Endothelial cell of umbilical vein (primary cell): Measurements from ENCODE around the gene NANS. TPM values are rescaled to one million over a fixed set of nuclear protein-coding genes. Genes with fewer than 3 reads are reported as not detected.

Source experiments
- BruUV-seq: library from RNA; stranded (reverse); fragments of 400-500 nt; replicated peaks from 2 replicates; lab custom pipeline; 2021; lab: Mats Ljungman, UMichigan
- CTCF ChIA-PET: fragments of 300-600, 350-600 bp; sonication (Branson Sonifier 250); formaldehyde crosslinking; loops from one replicate; lab custom pipeline; 2021; ENCODE audit warnings: antibody characterized with exemption, inconsistent platforms; lab: Charles Lee
- POLR2A ChIA-PET: fragments of 300-600, 350-600 bp; sonication (Branson Sonifier 250); formaldehyde crosslinking; loops from one replicate; lab custom pipeline; 2021; ENCODE audit warnings: antibody characterized with exemption, inconsistent platforms; lab: Charles Lee
- DNase-seq: peaks from one replicate; pipeline ENCODE4 v3.0.0-alpha.2; 2011; ENCODE audit warnings: low read depth, low spot score
- FAIRE-seq: peaks from 2 replicates; lab custom pipeline; 2011; peaks lifted over from hg19 to GRCh38; lab: Jason Lieb, UNC
- H2AFZ ChIP-seq: 2 replicates; pipeline ENCODE4 v1.6.0; 2012; ENCODE audit warnings: low read depth, low read length, control low read depth, inconsistent platforms
- H3K27ac ChIP-seq: 2 replicates; pipeline ENCODE4 v1.5.1; 2011; ENCODE audit warnings: low read depth, mild to moderate bottlenecking, control low read depth, low read length, moderate library complexity; ENCODE audit not compliant: insufficient read depth
- H3K27me3 ChIP-seq, 2 experiments: 2 replicates each; pipeline versions ENCODE4 v1.6.0 to v1.6.1; 2011; ENCODE audit warnings: low read length in 2 of 2, mixed read lengths in 1 of 2; ENCODE audit not compliant: control insufficient read depth in 2 of 2, insufficient read depth in 2 of 2
- H3K36me3 ChIP-seq, 2 experiments: 2 replicates in 1 of 2; 3 replicates in 1 of 2; pipeline ENCODE4 v1.5.1; 2011; ENCODE audit warnings: low read length in 2 of 2, mild to moderate bottlenecking in 1 of 2, moderate library complexity in 1 of 2; ENCODE audit not compliant: control insufficient read depth in 2 of 2, insufficient read depth in 2 of 2; ENCODE audit errors: extremely low read depth in 1 of 2
- H3K4me1 ChIP-seq: 3 replicates; pipeline ENCODE4 v1.5.1; 2011; ENCODE audit warnings: mild to moderate bottlenecking, low read length; ENCODE audit not compliant: control insufficient read depth, insufficient read depth; ENCODE audit errors: extremely low read depth
- H3K4me2 ChIP-seq: 2 replicates; pipeline ENCODE4 v1.6.1; 2011; ENCODE audit warnings: low read length, control low read depth, mixed read lengths; ENCODE audit not compliant: insufficient read depth
- H3K4me3 ChIP-seq, 3 experiments: fragments of 200-600 bp in 1 of 3; sonication (generic), shearing (Covaris generic) in 1 of 3; replicated peaks in 1 of 3; 2 replicates each; pipeline ENCODE4 v1.5.1; 2011 to 2016; ENCODE audit warnings: control low read depth in 3 of 3, low read length in 3 of 3, mild to moderate bottlenecking in 2 of 3, inconsistent platforms in 1 of 3, low read depth in 1 of 3, moderate library complexity in 1 of 3; ENCODE audit not compliant: insufficient read depth in 1 of 3
- H3K79me2 ChIP-seq: 2 replicates; pipeline ENCODE4 v1.6.0; 2012; ENCODE audit warnings: low read length, inconsistent platforms; ENCODE audit not compliant: control insufficient read depth, insufficient read depth
- H3K9ac ChIP-seq: replicated peaks from 2 replicates; pipeline ENCODE3; 2011; ENCODE audit warnings: low read length, control low read depth; ENCODE audit not compliant: insufficient read depth; ENCODE audit errors: extremely low read depth
- H3K9me1 ChIP-seq: replicated peaks from 3 replicates; pipeline ENCODE4 v1.6.0; 2011; ENCODE audit warnings: mild to moderate bottlenecking, low read length; ENCODE audit not compliant: control insufficient read depth, insufficient read depth; ENCODE audit errors: extremely low read depth
- H3K9me3 ChIP-seq: replicated peaks from 2 replicates; pipeline ENCODE4 v1.5.1; 2012; ENCODE audit warnings: low read length, inconsistent platforms; ENCODE audit not compliant: control insufficient read depth, insufficient read depth
- H4K20me1 ChIP-seq: replicated peaks from 2 replicates; pipeline ENCODE3; 2011; ENCODE audit warnings: mild to moderate bottlenecking, low read length; ENCODE audit not compliant: control insufficient read depth, insufficient read depth; ENCODE audit errors: extremely low read depth
- CTCF ChIP-seq, 2 donors: IDR thresholded peaks; 1 replicate in 1 of 2; 2 replicates in 1 of 2; pipeline ENCODE4 v1.5.1; 2011; ENCODE audit warnings: low read length in 2 of 2, mild to moderate bottlenecking in 2 of 2, moderate library complexity in 2 of 2, control low read depth in 1 of 2, inconsistent platforms in 1 of 2, low read depth in 1 of 2; ENCODE audit not compliant: insufficient read depth in 1 of 2; ENCODE audit errors: extremely low read depth in 1 of 2
- EZH2 ChIP-seq: IDR thresholded peaks from 2 replicates; pipeline ENCODE4 v1.6.1; 2012; ENCODE audit warnings: borderline replicate concordance, low read depth, mild to moderate bottlenecking, moderate library complexity, low read length, inconsistent platforms; ENCODE audit not compliant: severe bottlenecking
- FOS ChIP-seq: IDR thresholded peaks from 2 replicates; pipeline ENCODE4 v1.6.1; 2011; ENCODE audit warnings: mild to moderate bottlenecking, low read length, moderate library complexity, borderline replicate concordance; ENCODE audit not compliant: insufficient read depth
- GATA2 ChIP-seq: IDR thresholded peaks from 2 replicates; pipeline ENCODE4 v1.7.0; 2011; ENCODE audit warnings: low read depth, mild to moderate bottlenecking, moderate library complexity, mixed read lengths, low read length; ENCODE audit not compliant: insufficient read length, insufficient read depth
- JUN ChIP-seq: IDR thresholded peaks from 2 replicates; pipeline ENCODE4 v1.6.1; 2011; ENCODE audit warnings: borderline replicate concordance, low read depth; ENCODE audit not compliant: insufficient read length, insufficient read depth
- MAX ChIP-seq: IDR thresholded peaks from 2 replicates; pipeline ENCODE4 v1.6.1; 2011; ENCODE audit not compliant: insufficient read depth, insufficient read length
- MYC ChIP-seq: IDR thresholded peaks from one replicate; pipeline ENCODE4 v1.6.1; 2011; ENCODE audit warnings: mild to moderate bottlenecking, low read depth, low read length
- POLR2A ChIP-seq: IDR thresholded peaks from 2 replicates; pipeline ENCODE4 v1.6.1; 2012; ENCODE audit warnings: low read depth, mild to moderate bottlenecking, control low read depth, low read length
- POLR2AphosphoS5 ChIP-seq: IDR thresholded peaks from 2 replicates; pipeline ENCODE4 v1.6.1; 2012; ENCODE audit warnings: low read depth, mild to moderate bottlenecking, control low read depth, low read length, moderate library complexity; ENCODE audit not compliant: insufficient read depth
- dilution Hi-C: fragments of 300-500 bp; cut with MboI; formaldehyde crosslinking; loops from one replicate; pipeline ENCODE4 v1.15.0; 2019; ENCODE audit warnings: low sequenced_read_pairs; ENCODE audit not compliant: extremely low pct_ligation_motif_present
- intact Hi-C: fragments of 100-400 bp; cut with micrococcal nuclease; formaldehyde crosslinking; loops from one replicate; pipeline ENCODE4 v1.10.0; 2022
- polyA plus RNA-seq, 4 experiments: library from polyadenylated mRNA; depleted of rRNA in 3 of 4; stranded (reverse) in 3 of 4; unstranded in 1 of 4; fragments of >200 nt; gene quantifications; 2 replicates each; pipeline versions ENCODE4 v1.2.1 to v1.2.3, GENCODE V29; 2011 to 2012; ENCODE audit warnings: missing spikeins in 1 of 4
- total RNA-seq: library from RNA; stranded (reverse); gene quantifications from 2 replicates; pipeline ENCODE4 v1.2.3, GENCODE V29; 2021

NANS gene
- total and polyA plus RNA-seq, 2 donors (not counting 3 experiments of a cell fraction or from before 2014, with no cell fraction given), result 85.1 to 108 TPM

GRCh38 chr9:98020476-98021145 lies 35.9 kb upstream of the NANS start:
- Histone ChIP-seq H3K79me2 (no peaks in the 10 kb centered on the region), H3K9ac (no peak overlapping the region), H3K4me3 (no peak overlapping the region), H3K4me1 (peaks cover 16% of the 10 kb centered on the region), H3K27me3 (no peaks in the 10 kb centered on the region), H3K4me2 (no peak overlapping the region), H3K9me1 (no peaks in the 10 kb centered on the region), H3K36me3 (peaks cover 8 to 10% of the 10 kb centered on the region in 2 experiments), H3K27ac (no peak overlapping the region), H4K20me1 (no peaks in the 10 kb centered on the region), H3K9me3 (no peaks in the 10 kb centered on the region), H2AFZ (no peak overlapping the region)
- BruUV-seq, result no TSS peak
- FAIRE-seq (no peak), DNase-seq (no peak)
- POLR2A ChIA-PET, result interaction anchor here (2.4 kb wide), 1 partner anchor 36 kb away, joined by 9 read pairs; the partner anchor contains the start of gene NANS
- dilution Hi-C loops (no loop called here), intact Hi-C loops (no loop called here)
- CTCF ChIA-PET, result interaction anchor here (0.7 to 2.4 kb wide), 8 partner anchors 10 to 98 kb away, joined by 3 to 19 read pairs (median 3); partner anchors contain the start of gene TRMO
- TF ChIP-seq FOS (no peak), JUN (no peak), POLR2AphosphoS5 (no peak), MAX (no peak), CTCF (IDR thresholded peaks at IDR 0.05; ENCODE audit: extremely low read depth in 1 of 2, insufficient read depth in 1 of 2, low read depth in 1 of 2, low read length in 2 of 2) (no peak), POLR2A (no peak), GATA2 (no peak), EZH2 (no peak), MYC (no peak)
